ENCODE results near the gene MANEA.

The MANEA gene

DNA sequence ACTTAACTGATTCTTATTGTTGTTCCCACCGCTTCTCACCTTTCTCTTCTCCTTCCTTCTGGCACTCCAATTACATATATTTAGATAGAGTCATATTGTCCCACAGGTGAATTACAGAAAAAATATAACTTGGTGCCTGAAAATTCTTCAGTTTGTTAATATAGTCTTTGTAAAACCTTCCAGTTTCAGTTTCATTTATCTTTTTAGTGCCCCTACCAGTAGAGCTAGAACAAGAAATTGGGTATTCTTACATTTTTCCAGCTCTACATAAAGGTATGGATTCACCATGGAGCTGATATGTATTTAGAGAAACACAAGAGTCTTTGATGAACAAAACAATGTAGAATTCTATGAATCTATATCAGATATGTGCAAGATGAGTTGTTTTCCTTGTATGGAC lies 10.7 kb downstream of the MANEA start:
- DNase-seq (ENCODE audit: low spot score) = no peak

DNA sequence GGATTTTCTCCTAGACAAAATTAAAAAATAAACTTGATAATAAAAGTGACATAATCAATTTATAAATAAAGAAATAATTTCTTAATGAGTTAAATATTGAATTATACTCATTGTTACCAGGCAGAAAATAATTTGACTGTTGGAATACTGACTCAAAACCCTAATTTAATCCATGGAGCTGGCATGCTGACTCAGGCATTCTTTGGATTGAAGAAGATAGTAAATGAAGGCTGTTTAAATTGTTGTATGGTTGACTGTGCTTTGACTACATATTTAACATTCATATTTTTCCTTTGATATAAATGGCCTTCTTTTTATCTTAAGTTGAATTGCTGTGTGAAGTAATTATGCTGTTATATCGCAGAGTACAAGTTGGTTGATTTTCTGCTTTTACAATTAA lies 11.7 kb downstream of the MANEA start:
- DNase-seq (ENCODE audit: low spot score) = no peak

DNA sequence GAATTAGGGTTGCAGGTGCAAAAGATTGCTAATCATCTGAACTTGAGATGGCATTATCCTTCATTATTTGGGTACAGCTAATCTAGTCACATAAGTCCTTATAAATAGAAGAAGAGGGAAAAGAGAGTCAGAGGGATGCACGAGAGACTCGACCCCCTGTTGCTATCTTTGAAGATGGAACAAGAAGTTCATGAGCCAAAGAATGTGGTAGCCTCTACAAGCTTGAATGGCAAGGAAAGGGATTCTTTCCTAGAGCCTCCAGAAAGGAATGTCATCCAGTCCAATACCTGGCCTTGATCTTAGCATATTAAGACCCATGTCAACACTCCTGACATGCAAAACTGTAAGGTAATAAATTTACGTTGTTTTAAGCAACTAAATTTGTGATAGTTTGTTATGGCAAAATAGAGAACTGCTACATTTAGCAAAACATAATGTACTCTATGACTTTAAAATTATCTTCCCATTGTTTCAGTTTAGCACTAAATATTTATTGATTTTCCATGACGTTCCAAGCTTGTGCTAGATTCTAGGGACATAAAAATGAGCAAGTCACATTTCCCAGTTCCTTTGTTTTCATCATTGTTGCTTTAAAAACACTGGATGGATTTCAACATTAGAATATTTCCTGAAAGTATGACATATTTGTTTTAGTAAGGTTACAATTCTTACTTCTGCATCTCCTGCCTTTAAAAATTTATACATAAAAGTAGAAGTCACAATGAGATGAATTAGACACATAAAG lies 12.7 kb downstream of the MANEA start:
- no peak for DNase-seq (ENCODE audit: low spot score)

DNA sequence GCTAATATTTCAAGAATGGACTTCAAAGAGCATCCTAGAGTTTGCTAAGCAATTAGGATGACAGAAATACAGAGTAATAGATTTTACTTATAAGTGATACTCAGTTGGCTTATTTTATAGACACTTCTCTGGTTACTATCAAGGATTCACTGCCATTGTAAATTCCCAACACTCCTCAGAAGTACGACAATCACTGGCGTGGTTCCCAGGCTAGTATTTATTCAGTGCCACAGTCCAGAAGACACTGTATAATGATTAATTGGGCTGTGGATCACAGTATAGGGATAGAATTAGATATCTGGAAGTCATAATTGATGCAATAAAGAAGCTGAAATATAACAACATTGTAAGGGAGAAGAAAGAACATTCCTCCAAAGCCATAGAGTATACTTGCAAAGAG lies 15.7 kb downstream of the MANEA start:
- peak; percentile 7 for DNase-seq (ENCODE audit: low spot score)

DNA sequence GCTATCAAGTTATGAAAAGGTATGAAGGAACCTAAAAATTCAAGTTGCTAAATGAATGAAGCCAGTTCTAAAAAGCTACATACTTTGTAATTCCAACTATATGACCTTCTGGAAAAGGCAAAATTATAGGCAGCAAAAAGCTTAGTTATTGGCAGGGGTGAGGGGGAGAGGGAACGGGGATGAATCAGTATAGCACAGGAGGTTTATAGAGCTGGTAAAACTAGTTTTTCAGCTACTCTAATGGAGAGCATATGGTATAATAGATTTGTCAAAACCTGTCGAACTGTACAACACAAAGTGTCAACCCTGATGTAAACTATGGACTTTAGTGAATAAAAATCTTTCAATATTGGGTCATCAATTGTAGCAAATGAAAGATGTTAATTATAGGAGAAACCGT lies 18.7 kb downstream of the MANEA start:
- no peak for DNase-seq (ENCODE audit: low spot score)

DNA sequence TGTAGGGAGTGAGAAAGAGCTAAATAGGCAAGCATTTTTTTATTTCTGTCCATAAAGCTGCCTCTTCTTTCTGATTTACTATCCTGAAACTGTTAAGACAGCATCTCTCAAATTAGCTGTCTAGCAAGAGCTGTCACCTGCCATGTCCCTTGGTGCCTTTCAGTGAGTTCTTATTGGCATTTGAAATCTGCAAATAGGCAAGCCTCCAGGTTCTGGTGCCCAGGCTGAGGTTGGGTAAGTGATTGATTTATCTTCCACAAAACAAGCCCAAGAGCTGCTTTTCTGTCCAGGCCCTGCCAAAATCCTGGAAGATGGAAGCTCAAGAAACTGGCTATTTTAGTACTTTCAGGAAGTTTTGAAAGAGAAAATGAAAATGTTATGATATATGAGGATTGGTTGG lies 22.4 kb downstream of the MANEA start:
- no peak for DNase-seq (ENCODE audit: low spot score)

DNA sequence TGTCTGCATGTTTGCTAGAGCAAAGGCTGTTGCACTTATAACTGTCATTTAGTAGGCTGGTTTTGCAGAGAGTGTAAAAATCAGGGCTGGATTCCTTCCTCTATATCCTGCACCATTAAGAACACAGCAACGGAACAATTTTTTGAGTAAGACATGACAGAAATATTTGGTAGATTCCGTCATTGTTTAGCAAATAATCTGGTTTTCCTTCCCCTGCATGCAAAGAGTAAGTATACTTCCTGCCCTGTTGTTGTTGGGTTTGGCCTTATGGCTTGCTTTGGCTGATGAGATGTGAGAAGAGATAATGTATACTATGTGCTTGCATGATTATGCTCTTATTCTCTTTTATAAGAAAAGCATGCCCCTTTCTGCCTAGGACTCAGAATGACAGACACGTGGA lies 23.8 kb downstream of the MANEA start:
- no peak for DNase-seq (ENCODE audit: low spot score)

DNA sequence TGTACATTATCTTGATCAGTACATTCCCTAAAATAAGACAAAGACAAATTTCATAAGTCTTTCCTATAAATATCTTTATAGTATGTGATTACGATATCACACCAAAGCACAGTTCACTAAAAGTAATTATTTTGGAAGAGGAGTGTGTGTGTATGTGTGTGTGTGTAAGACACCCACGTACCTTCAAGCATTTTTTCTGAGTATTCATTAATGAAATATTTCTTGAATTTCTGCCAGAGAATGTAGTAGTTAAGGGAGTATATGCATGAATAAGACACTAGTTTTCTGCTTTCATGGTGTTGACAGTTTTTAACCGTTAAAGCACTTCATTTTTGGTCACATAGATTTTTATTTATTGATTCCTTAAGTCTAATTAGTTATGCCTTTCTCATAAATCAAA lies 36.8 kb downstream of the MANEA start:
- DNase-seq (ENCODE audit: low spot score) = no peak

DNA sequence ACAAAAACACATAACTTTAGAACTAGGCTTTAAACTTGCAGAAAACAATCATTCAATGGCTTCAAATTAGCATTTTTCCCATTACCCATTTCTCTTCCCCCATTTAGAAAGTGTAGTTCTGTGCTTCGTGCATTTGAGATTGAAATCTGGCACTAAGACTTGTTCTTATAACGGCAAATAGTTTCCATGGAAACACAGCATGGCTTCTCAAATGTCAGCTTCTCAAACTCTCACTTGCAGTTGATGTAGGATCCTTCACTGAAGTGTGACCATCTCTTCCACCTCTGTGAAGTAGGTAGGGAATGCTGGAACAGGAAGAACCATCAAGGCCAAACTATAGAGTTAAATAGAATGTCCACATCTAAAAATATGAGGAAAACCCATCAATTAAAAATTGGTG lies 52.2 kb downstream of the MANEA start:
- peak; percentile 13 for DNase-seq (ENCODE audit: low spot score)

DNA sequence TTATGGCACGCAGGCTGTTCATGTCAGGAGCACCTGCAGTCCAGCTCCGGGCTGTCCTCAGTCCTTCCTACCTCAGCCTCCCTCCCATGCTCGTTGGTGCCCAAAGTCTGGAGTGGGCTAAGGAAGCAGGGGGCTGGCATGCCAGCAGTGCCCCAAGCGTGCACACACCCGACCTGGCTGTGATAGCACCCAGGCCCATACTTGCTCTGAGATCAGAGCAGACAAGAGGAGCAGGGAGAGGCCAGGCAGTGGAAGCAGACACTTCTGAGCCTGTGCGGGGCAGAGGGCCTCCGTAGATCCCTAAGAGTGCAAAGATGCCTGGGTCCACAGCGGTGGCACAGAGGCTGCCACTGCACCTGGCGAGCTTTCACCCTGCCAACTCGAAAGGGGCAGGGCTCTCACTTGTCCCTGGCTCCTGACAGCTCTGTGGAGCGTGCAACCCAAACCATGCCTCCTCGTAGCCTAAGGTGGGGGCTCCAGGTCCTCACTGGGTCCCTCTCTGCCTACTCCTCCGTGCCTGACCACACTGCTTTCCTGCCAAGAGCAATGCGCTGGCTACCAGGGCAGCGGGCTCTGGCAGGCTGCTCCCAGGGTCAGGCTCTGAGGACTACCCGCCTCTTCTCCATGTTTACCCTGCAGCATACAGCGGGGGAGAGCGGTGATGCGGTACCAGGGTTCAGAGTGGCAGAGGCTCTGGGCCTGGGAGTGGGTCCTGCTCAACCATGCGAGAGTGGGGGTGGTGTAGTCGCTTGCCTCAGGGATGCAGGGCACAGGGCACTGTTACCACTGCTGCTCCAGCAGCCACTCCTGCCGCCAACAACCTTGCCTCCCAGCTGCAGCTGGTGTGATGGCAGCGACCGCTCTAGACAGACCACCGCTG lies 59.5 kb downstream of the MANEA start:
- no peak for DNase-seq (ENCODE audit: low spot score)

DNA sequence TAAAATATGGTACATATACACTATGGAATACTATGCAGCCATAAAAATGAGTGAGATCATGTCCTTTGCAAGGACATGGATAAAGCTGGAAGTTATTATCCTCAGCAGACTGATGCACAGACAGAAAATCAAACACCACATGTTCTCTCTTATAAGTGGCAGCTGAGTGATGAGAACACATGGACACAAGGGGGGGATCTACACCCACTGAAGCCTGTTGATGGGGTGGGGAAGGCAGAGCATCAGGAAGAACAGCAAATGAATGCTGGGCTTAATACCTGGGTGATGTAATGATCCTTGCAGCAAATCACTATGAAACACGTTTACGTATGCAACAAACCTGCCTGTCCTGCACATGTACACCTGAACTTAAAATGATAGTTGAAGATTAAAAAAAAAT lies 71.3 kb downstream of the MANEA start:
- no peak for DNase-seq (ENCODE audit: low spot score)

DNA sequence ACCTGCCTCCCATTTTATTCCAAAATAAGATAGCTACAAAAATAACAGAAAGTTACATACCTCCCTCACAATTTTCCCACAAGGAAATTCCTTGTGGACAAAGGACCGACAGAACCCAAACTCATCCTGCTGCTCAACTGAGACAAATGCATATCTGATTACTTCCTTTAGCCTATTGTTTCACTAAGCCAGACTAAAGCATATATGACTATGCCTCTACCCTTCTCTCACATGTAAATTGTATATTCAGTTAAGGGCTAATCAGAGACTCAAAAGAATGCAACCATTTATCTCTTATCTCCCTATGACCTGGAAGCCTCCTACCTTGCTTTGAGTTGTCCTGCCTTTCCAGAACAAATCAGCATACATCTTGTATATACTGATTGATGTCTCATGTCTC lies 72.1 kb downstream of the MANEA start:
- no peak for DNase-seq (ENCODE audit: low spot score)

DNA sequence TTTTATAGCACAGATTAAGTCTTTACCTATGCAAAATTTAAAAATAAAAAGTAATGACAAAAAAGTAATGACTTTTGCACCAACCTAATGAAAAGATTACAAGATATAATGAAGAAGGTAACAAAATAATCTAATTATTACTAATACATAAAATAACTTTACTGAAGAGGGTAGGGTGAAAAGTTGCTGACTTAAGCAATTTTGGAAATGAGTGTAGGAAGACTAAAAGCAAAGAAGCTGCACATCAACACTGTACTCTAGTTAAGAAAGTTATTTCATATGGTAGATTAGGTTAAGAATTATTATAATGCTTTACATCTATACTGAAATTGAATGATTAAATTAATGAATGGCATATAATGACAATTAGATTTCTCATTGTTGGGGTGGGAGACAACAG lies 76.8 kb downstream of the MANEA start:
- DNase-seq (ENCODE audit: low spot score) = no peak

DNA sequence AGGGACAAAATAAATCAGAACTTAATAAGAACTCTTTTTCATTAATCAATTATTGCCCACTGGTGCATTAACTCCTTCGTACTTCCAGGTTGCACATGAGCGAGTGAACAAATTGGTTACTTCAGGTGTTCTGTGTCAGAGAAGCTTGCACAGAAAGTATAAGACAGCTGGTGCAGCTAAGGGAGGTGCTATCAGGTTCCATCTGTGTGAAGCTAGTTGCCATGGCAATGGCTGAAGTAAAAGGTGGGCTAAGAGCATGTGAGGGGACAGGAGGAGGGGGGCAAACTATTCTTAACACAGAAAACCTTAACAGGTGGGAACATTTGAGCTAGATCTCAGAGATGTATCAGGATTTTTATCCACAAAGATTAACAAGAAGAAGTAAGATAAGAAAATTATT lies 81.6 kb downstream of the MANEA start:
- no peak for DNase-seq (ENCODE audit: low spot score)

Data from Ammon's horn (tissue), 1 donor.